IMR-90 (cell line): ENCODE results near the gene ITGB4. TPM values are rescaled to one million over a fixed set of nuclear protein-coding genes. Genes with fewer than 3 reads are reported as not detected.

Experiments used
- ATAC-seq: fragments of 200-7000 bp; cut with Tn5 transposase; 2 replicates; pipeline ENCODE4 v1.9.1; 2020; ENCODE audit warnings: low read depth, mild to moderate bottlenecking, moderate library complexity
- BruUV-seq: library from RNA; stranded (reverse); fragments of 400-500 nt; replicated peaks from 2 replicates; lab custom pipeline; 2021; lab: Mats Ljungman, UMichigan
- CTCF ChIA-PET: fragments of 300-600 bp; formaldehyde crosslinking; extraction: SDS; loops from one replicate; lab custom pipeline; 2021; ENCODE audit warnings: antibody characterized with exemption; lab: Yijun Ruan, JAX
- POLR2A ChIA-PET: fragments of 300-600 bp; sonication (Branson Sonifier 250); formaldehyde crosslinking; loops from one replicate; lab custom pipeline; 2022; ENCODE audit warnings: antibody characterized with exemption; ENCODE audit not compliant: unreplicated experiment; lab: Charles Lee
- DNase-seq: peaks from one replicate; pipeline ENCODE4 v3.0.0; 2013
- H2AFZ ChIP-seq: replicated peaks from 2 replicates; pipeline ENCODE3; 2013; ENCODE audit warnings: low read length, mild to moderate bottlenecking; ENCODE audit not compliant: poor library complexity
- H2AK5ac ChIP-seq: 2 replicates; pipeline ENCODE4 v1.6.1; 2013; ENCODE audit warnings: low read depth, low read length, inconsistent platforms
- H2AK9ac ChIP-seq: replicated peaks from 2 replicates; pipeline ENCODE3; 2013; ENCODE audit warnings: mild to moderate bottlenecking, low read depth, low read length, moderate library complexity; ENCODE audit not compliant: poor library complexity
- H2BK120ac ChIP-seq: 2 replicates; pipeline ENCODE4 v1.6.1; 2013; ENCODE audit warnings: low read depth, low read length, inconsistent platforms
- H2BK15ac ChIP-seq: 3 replicates; pipeline ENCODE4 v1.6.1; 2013; ENCODE audit warnings: low read depth, low read length, inconsistent platforms
- H2BK20ac ChIP-seq: 2 replicates; pipeline ENCODE4 v1.6.1; 2013; ENCODE audit warnings: low read depth, mild to moderate bottlenecking, inconsistent platforms, low read length, moderate library complexity
- H2BK5ac ChIP-seq: 2 replicates; pipeline ENCODE4 v1.6.1; 2013; ENCODE audit warnings: mild to moderate bottlenecking, low read depth, low read length, inconsistent platforms; ENCODE audit not compliant: poor library complexity, severe bottlenecking
- H3K14ac ChIP-seq: replicated peaks from 2 replicates; pipeline ENCODE4 v1.6.1; 2013; ENCODE audit warnings: low read depth, low read length, inconsistent platforms
- H3K18ac ChIP-seq: 2 replicates; pipeline ENCODE4 v1.6.1; 2013; ENCODE audit warnings: low read depth, low read length, control low read depth
- H3K23ac ChIP-seq: 2 replicates; pipeline ENCODE4 v1.6.1; 2013; ENCODE audit warnings: low read depth, low read length, inconsistent platforms
- H3K27ac ChIP-seq: 2 replicates; pipeline ENCODE4 v1.5.1; 2013; ENCODE audit warnings: mild to moderate bottlenecking, control low read depth, low read length; ENCODE audit not compliant: insufficient read depth
- H3K27me3 ChIP-seq: 2 replicates; pipeline ENCODE4 v1.6.1; 2013; ENCODE audit warnings: low read length; ENCODE audit not compliant: control insufficient read depth, insufficient read depth
- H3K36me3 ChIP-seq: 2 replicates; pipeline ENCODE4 v1.6.1; 2013; ENCODE audit warnings: low read length, mixed read lengths; ENCODE audit not compliant: control insufficient read depth, insufficient read depth
- H3K4ac ChIP-seq: 2 replicates; pipeline ENCODE4 v1.6.1; 2013; ENCODE audit warnings: low read depth, low read length, inconsistent platforms
- H3K4me1 ChIP-seq: 2 replicates; pipeline ENCODE4 v1.6.1; 2013; ENCODE audit warnings: low read length, mixed read lengths; ENCODE audit not compliant: control insufficient read depth, insufficient read depth
- H3K4me2 ChIP-seq: 2 replicates; pipeline ENCODE4 v1.6.1; 2013; ENCODE audit warnings: low read depth, mild to moderate bottlenecking, control low read depth, low read length, moderate library complexity
- H3K4me3 ChIP-seq: 2 replicates; pipeline ENCODE4 v1.5.1; 2013; ENCODE audit warnings: low read depth, mild to moderate bottlenecking, control low read depth, low read length, moderate library complexity; ENCODE audit not compliant: insufficient read depth
- H3K56ac ChIP-seq: 2 replicates; pipeline ENCODE4 v1.6.1; 2013; ENCODE audit warnings: low read length, inconsistent platforms; ENCODE audit not compliant: insufficient read depth; ENCODE audit errors: extremely low read depth
- H3K79me1 ChIP-seq, 2 experiments: 2 replicates each; pipeline ENCODE4 v1.6.1; 2013; ENCODE audit warnings: low read length in 2 of 2, inconsistent platforms in 1 of 2, low read depth in 1 of 2
- H3K9ac ChIP-seq: 2 replicates; pipeline ENCODE4 v1.6.1; 2013; ENCODE audit warnings: low read depth, low read length, control low read depth
- H3K9me1 ChIP-seq: 2 replicates; pipeline ENCODE4 v1.6.1; 2013; ENCODE audit warnings: low read length, inconsistent platforms; ENCODE audit not compliant: insufficient read depth
- H3K9me3 ChIP-seq: 2 replicates; pipeline ENCODE4 v1.6.1; 2013; ENCODE audit warnings: low read length; ENCODE audit not compliant: control insufficient read depth, insufficient read depth
- H4K20me1 ChIP-seq: 2 replicates; pipeline ENCODE4 v1.6.1; 2013; ENCODE audit warnings: low read length, inconsistent platforms; ENCODE audit not compliant: insufficient read depth
- H4K5ac ChIP-seq: 2 replicates; pipeline ENCODE4 v1.6.1; 2013; ENCODE audit warnings: mild to moderate bottlenecking, low read depth, low read length, control low read depth
- H4K8ac ChIP-seq, 2 experiments: 2 replicates each; pipeline ENCODE4 v1.6.1; 2013; ENCODE audit warnings: low read depth in 2 of 2, low read length in 2 of 2, control low read depth in 1 of 2, inconsistent platforms in 1 of 2
- H4K91ac ChIP-seq: 2 replicates; pipeline ENCODE4 v1.6.1; 2013; ENCODE audit warnings: low read depth, low read length, inconsistent platforms; ENCODE audit not compliant: insufficient read depth
- POLR2A ChIP-seq: IDR thresholded peaks from 2 replicates; pipeline ENCODE4 v1.6.1; 2012; ENCODE audit warnings: mild to moderate bottlenecking, low read depth, low read length
- WGBS, 2 experiments: methylation state at CpG; one replicate each; pipeline versions ENCODE4 v1.1.5 to v1.1.7; 2013; ENCODE audit warnings: missing lambda C conversion rate in 2 of 2; ENCODE audit not compliant: insufficient read length in 1 of 2; ENCODE audit errors: extremely low coverage in 2 of 2; 5-methylcytosine and 5-hydroxymethylcytosine counted together
- dilution Hi-C: fragments of 300-500 bp; cut with HindIII; formaldehyde crosslinking; loops from one replicate; pipeline ENCODE4 v1.14.3; 2018; ENCODE audit warnings: low sequenced_read_pairs; ENCODE audit not compliant: unreplicated experiment
- in situ Hi-C: fragments of 300-500 bp; cut with MboI; formaldehyde crosslinking; loops from 3 replicates; pipeline ENCODE4 v1.14.3; 2019; ENCODE audit warnings: low sequenced_read_pairs, inconsistent platforms, mixed read lengths
- intact Hi-C: fragments of 100-400 bp; cut with micrococcal nuclease; formaldehyde crosslinking; loops from 2 replicates; pipeline ENCODE4 v1.10.0; 2022
- polyA plus RNA-seq, 3 experiments: library from polyadenylated mRNA; depleted of rRNA; stranded (reverse); fragments of >200 nt; gene quantifications; 2 replicates each; pipeline ENCODE4 v1.2.3, GENCODE V29; 2012; ENCODE audit warnings: low replicate concordance in 1 of 3
- total RNA-seq: library from RNA; depleted of rRNA; stranded (reverse); fragments of >200 nt; gene quantifications from 2 replicates; pipeline ENCODE4 v1.2.3, GENCODE V29; 2012

ITGB4 gene
- total and polyA plus RNA-seq, 2 of the 4 experiments (the other 2 are of a cell fraction): under 0.01 to 0.27 TPM

- H4K20me1 ChIP-seq: 0 out of 2 replicates have a peak, but pooled peaks cover 3% of the 10 kb centered on the region
- no peak overlapping the region for H2AK5ac ChIP-seq
- ATAC-seq: peak; percentile 54
- no peak overlapping the region for H3K56ac ChIP-seq
- H3K4me3 ChIP-seq: no peak overlapping the region
- peaks cover 7% of the 10 kb centered on the region; the same call in 1 of the 2 replicates for H3K9me1 ChIP-seq
- no peak overlapping the region for H4K5ac ChIP-seq
- in situ Hi-C loops: no loop called here
- H2BK5ac ChIP-seq: no peak overlapping the region
- no TSS peak for BruUV-seq
- H3K36me3 ChIP-seq: peaks cover 57% of the 10 kb centered on the region
- no peak overlapping the region for H3K27ac ChIP-seq
- H3K9ac ChIP-seq: no peak overlapping the region
- no peak overlapping the region for H2BK20ac ChIP-seq
- no peak overlapping the region for H3K4me2 ChIP-seq
- H3K79me1 ChIP-seq: peaks cover 3 to 30% of the 10 kb centered on the region in 2 experiments; a peak in 3 of 4 replicates
- WGBS, 2 experiments: 74% methylated on average over 5 of the region's 12 CpGs; no CpG with 5 or more reads in 1 of the 2 experiments
- H2BK120ac ChIP-seq: no peak overlapping the region
- intact Hi-C loops: no loop called here
- H2BK15ac ChIP-seq: no peak overlapping the region
- dilution Hi-C loops: no loop called here
- POLR2A ChIA-PET: no interaction called here
- H3K27me3 ChIP-seq: no peaks in the 10 kb centered on the region
- no peak for DNase-seq
- TF ChIP-seq POLR2A: no peak
- H3K14ac ChIP-seq: no peak overlapping the region
- no peak overlapping the region for H4K91ac ChIP-seq
- no peaks in the 10 kb centered on the region for H3K9me3 ChIP-seq
- H4K8ac ChIP-seq: no peak overlapping the region
- H3K23ac ChIP-seq: no peak overlapping the region
- no peak overlapping the region for H3K4ac ChIP-seq
- H2AK9ac ChIP-seq: no peak overlapping the region
- H3K18ac ChIP-seq: no peak overlapping the region
- CTCF ChIA-PET: interaction anchor here (0.9 kb wide), 1 partner anchor 12 kb away, joined by 3 read pairs; no protein-coding TSS in a partner anchor
- no peak overlapping the region for H2AFZ ChIP-seq
- no peaks in the 10 kb centered on the region for H3K4me1 ChIP-seq
Observed at GRCh38 chr17:75707079-75707571, 14.1 kb upstream of the ITGB4 start.
